NOMO-1 treated with dmso at 0.1 percent for 144 hours (cell line): ENCODE measurements around the gene MIGA2.
"Not testable (repeated sequence)": the region's sequence is repeated elsewhere in the genome, so short reads cannot be mapped to it uniquely, and the experiment has no call there.

Experiments used
- DNase-seq: peaks from one replicate; lab custom pipeline; 2025; ENCODE audit not compliant: unreplicated experiment; lab: John Stamatoyannopoulos, UW

MIGA2 gene

DNA sequence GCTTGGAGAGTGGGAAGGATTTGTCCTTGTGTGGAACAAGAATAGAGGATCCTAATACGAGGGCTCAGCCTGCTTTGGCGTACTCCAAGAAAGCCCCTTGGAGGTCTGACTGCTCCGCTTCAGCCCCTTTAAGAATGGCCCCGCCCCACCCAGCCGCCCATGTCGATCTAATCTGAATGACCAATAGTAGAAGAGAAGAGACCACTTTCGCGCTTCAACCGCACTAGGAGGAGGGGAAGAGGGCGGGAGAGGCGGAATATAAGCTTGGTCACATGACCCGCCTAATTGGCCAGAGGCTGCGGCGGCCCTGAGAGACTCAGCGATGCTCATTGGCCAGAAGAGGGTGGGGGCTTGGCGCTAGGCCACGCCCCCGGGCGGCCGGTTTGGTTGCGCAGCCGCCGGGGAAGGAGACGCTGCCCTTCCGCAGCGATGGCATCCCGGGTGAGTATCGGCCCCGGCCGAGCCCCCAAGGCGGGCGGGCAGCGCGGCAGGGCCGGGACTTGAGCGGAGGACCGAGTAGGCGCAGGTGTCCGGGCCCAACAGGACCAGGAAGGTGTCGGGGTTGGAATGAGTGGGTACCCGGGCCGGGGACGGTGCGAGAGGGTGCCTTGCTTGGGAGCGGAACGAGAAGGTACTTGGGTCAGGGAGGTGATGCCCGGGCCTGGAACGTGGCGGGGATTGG lies at the start of gene MIGA2:
Gene MIGA2 (plus strand): TSS at position 386 of the 682 bp plus-strand sequence. CDS start 3,969 bp downstream, outside the sequence.
- peak; percentile 100 for DNase-seq

DNA sequence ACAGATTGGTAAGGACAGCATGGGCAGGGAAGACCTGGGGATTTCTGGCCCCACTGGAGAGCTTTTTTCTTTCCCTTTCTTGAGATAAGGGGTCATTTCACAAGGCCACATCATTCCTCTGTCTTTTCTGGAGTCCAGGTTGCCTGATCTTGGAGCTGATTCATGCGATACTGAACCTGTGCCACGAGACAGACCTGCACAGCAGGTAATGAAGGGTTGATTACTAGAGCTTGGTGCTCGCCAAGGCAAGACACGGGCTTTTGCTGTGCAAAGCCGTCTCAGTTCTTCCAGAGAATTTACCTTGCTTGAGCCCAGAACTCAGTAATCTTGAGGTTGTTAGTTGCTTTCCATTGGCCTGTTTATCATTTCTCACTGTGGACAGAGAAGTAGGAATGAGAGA lies 49.8 kb upstream of the MIGA2 start:
- no peak for DNase-seq

- DNase-seq = no peak
These were observed 48.6 kb upstream of the MIGA2 start for GRCh38 chr9:128987805-128988204.

GRCh38 chr9:128992995-128993394 lies 43.4 kb upstream of the MIGA2 start:
- DNase-seq = no peak

DNA sequence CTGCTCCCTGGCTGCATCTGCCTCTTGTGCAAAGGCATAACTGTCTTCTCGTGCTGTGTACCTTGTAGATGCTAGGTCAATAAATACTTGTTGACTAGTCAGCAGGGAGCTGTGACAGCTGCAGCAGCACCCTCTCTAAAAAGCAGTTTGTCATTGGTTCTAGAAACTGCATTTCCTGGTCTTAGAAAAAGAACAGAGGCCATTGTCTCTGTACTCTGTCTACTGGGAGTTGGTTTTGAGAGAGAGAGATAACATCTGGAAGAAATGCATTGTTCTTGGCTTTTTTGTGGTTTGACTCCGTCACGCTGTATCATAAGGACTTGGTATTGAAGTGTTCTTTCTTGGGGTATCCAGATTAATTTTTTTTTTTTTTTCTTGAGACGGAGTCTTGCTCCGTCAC lies 40.6 kb upstream of the MIGA2 start:
- no peak for DNase-seq

GRCh38 chr9:128998462-128998861 lies 38.0 kb upstream of the MIGA2 start:
- no peak for DNase-seq

GRCh38 chr9:128999581-129000206 lies 36.7 kb upstream of the MIGA2 start:
- DNase-seq = no peak

- no peak for DNase-seq
These were observed 34.7 kb upstream of the MIGA2 start for GRCh38 chr9:129001504-129002325.

DNA sequence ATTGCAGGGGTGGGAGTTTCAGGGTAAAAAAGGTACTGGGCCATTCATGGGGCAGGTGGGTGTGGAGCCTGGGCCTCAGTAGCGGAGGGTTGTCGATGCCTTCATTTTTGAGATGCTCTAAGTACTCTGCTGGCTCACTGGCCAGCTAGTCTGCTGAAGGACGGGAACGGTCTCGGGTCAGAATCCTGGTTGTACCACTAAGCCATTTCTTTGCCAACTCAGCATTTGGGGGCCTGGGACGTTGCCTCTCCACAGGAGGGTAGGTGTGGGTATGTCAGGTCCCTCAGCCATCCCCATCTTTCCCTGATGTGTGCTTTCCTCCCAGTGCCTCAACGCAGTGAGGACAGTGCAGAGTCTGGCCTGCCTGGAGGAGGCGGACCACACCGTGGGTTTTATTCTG lies 33.4 kb upstream of the MIGA2 start:
- no peak for DNase-seq

- not testable (repeated sequence) for DNase-seq
These were observed 32.3 kb upstream of the MIGA2 start for GRCh38 chr9:129004173-129004572.

- DNase-seq = no peak
These were observed 31.0 kb upstream of the MIGA2 start for GRCh38 chr9:129005336-129005997.

- peak; percentile 34 for DNase-seq
These were observed 29.9 kb upstream of the MIGA2 start for GRCh38 chr9:129006328-129007034.

DNA sequence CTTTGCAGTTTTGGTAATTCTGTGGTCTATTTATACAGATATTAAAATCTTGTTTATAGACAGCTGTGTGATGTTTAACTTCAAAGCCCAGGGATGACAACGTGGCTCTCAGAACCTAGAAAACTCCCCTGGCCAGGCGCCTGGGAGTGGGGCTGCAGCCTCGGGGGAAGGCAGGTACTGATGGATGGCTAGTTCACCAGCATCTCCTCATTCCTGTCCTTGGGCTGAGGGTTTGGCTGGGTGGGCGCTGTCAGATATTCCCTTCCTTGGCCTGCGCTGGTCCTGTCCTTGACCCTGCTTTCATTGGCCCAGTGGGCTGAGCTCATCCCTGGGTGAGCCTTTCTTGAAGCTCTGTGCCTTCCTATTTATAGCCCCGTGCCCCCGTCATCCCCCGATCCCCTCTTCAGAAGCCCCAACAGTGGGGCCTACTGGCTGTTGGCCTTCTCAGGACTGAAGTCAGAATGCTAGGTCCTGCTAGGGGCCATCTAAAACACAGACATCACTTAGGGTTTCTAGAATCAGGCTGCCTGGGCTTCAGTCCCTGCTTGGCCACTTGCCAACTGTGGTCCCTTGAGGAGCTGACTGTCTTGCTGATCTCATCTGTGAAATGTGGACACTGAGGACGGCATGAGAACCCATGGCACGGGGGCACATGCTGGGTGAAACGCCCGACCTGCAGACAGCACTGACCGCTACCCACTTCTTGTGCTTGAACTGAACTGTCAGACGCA lies 29.2 kb upstream of the MIGA2 start:
- DNase-seq = no peak

GRCh38 chr9:129007766-129008468 lies 28.5 kb upstream of the MIGA2 start:
- no peak for DNase-seq

DNA sequence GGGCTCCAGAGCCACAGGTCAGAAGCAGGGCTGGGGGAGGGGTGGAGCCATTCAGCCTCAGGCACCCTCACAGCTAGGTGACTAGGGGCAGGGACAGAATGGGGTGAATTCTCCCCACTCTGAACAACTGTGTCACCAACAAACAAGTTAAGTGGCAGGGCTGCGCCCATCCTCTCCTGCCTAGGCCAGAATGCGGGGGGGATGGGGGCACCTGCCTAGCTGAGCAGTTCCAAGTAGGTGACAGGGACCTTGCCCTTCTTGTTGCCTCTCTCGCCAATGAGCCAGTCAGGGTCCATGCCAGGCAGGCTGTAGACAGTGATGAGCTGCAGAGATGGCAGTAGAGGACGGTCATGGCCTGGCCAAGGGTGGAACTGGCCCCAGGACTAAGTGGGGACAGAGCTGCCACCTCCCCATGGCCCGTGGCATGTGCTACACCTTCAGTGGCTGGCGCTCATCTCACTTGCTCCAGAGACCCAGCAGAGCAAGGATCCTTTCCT lies 27.9 kb upstream of the MIGA2 start:
- DNase-seq = no peak

DNA sequence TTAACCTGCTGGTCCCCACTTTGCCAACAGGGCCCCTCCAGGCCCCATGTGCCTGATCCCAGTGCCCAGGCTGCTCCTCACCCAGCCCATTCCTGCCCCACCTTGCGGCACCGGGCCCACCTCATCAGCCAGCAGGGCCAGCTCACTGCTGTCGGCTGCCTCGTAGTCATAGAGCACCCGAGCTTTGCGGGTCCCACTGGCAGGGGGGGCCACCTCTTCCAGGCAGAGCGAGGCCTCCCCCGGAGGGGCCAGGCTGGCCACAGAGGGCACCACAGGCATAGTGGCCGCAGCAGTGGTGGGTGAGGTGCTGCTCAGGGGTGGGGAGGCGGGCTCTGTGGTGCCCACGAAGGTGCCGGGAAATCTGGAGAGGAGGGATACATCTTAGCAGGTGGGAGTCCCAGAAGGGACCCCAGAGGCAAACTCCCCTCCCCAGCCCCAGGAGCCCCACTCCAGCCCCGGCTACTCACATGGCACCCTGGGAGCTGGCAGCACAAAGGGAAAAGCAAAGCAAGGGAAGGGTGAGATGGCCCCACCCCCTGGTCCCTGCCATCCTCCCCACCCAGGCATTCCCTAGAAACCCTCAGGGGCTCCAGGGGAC lies 27.3 kb upstream of the MIGA2 start:
- no peak for DNase-seq

GRCh38 chr9:129009584-129010141 lies 26.8 kb upstream of the MIGA2 start:
- no peak for DNase-seq

DNA sequence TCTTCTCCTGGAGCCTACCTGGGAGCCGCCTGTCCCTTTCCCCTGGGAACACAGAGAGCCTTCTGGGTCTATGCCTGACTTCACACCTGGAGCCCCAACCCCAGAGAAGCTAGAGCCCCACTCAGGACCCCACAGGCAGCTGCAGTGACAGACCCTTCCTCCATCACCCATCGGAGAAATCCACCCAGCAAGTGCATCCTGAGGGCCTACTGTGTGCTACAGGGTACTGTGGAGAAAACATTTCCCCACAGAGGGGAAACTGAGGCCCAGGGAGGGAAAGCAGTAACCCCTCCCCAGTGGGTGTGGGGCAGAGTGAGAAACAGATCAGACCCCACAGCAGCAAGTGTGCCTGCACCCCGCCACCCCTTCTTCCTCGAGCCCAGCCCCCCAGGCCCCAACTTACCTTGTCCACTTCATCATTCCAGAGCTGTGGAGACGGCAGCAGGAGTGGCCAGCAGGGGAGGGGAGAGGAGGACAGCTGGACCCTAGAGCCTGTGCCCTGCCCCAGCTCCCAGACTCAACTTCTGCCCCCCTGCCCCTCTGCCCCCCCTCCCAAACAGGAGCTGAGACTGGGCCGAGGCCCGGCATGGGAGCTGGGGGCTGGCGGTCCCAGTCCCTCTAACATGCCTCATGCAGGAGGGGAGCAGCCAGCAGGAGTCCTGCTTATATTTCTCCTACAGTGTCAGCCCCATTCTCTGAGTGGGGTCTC lies 26.0 kb upstream of the MIGA2 start:
- no peak for DNase-seq
